Measurements from ENCODE around the gene MYCT1.
"Not testable (repeated sequence)": the region's sequence is repeated elsewhere in the genome, so short reads cannot be mapped to it uniquely, and the experiment has no call there.

The MYCT1 gene, protein sequence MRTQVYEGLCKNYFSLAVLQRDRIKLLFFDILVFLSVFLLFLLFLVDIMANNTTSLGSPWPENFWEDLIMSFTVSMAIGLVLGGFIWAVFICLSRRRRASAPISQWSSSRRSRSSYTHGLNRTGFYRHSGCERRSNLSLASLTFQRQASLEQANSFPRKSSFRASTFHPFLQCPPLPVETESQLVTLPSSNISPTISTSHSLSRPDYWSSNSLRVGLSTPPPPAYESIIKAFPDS

GRCh38 chr6:152697634-152698033 is at the start of gene MYCT1:
MYCT1 (plus strand) TSS chr6:152697897; CDS start chr6:152697903, 6 bp downstream.
- DNase-seq, result no peak

DNA sequence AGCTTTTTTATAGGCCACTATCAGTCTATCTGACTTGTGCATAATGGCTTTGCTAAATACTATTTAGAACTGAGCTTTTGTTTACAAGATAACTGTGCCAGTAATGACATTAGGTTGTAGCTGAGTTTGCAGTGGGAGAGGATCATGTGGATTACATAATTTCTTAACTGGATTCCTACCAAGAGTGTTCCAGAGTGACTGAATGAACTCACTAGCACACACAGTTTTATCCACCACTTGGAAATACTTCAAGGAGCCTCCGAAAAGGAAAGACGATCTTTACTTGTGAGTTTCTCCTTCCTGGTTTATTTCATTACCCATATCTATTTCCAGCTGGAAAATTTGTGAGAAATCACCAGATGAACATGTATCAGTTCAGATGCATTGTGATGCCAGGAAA is 49.6 kb upstream of the MYCT1 start:
- no peak for DNase-seq

DNA sequence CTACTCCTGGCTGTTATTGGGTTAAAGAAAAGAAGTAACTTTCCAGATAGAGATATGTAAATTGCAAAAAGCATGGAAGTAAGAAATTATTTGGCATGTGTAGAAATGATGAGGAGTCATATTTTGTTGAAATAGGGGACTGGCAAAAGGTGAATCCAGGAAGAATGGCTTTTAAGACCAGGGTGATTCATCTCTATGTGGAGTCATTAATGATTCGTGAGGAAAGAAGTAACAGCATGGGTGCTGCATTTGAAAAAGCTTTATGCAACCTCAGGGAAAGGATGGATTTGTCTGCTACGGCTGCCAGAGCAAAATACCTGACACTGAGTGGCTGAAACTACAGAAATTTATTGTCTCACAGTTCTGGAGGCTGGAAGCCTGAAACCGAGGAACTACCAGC is 45.7 kb upstream of the MYCT1 start:
- no peak for DNase-seq

- DNase-seq, result no peak
Observed at GRCh38 chr6:152661776-152662175, 35.9 kb upstream of the MYCT1 start.

DNA sequence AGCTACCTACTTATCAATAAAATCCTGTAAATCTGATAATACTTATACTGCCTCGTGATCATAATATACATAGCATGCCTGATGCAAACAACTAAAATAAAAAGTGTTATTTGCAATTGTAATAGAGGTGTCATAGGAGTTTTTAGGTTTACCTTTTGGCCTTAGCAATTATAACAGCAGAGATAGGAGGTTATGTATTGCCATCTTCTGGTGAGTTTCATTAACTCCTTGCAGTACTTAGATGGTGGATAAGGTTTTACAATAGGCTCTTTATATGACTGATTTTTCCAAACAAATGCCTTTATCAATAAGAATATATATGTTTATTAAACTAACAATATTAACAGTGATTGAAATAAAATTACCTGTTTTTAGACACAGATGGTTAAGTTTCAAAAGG is 27.8 kb upstream of the MYCT1 start:
- no peak for DNase-seq

DNA sequence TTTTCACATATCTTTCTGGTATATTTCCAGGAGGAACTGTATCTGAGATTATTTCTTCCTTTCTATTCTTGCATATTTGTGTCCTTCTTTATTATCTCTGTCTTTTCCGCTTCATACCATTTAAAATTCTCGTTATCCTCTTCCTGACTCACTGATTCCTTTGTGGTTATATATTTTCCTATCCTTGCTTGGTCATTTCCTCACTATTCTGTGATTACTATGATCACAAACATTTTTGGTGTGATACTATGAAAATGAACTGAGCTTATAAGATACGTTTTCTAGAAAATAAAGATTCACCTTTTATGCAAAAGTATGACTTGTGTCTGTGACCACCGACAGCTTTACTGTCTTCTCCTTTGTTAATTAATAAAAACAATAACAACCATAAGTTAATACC is 26.5 kb upstream of the MYCT1 start:
- DNase-seq, result no peak

- DNase-seq, result no peak
Observed at GRCh38 chr6:152673236-152673635, 24.5 kb upstream of the MYCT1 start.

DNA sequence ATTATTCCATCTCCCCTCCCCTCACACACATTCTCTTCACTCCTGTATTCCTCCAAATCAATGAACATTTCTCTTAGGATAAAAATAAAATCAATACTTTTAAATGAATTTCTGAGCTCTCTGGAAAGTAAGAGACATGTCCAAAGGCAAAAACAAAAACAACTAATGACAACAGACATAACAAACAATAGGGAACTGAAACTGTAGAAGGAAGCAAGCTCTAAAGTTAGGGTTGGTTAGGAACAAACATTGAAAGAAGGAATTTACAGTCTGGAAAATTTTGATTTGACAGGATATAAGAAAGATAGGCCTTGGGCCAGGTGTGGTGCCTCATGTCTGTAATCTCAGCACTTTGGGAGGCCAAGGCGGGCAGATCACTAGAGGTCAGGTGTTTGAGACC is 17.5 kb upstream of the MYCT1 start:
- no peak for DNase-seq

DNA sequence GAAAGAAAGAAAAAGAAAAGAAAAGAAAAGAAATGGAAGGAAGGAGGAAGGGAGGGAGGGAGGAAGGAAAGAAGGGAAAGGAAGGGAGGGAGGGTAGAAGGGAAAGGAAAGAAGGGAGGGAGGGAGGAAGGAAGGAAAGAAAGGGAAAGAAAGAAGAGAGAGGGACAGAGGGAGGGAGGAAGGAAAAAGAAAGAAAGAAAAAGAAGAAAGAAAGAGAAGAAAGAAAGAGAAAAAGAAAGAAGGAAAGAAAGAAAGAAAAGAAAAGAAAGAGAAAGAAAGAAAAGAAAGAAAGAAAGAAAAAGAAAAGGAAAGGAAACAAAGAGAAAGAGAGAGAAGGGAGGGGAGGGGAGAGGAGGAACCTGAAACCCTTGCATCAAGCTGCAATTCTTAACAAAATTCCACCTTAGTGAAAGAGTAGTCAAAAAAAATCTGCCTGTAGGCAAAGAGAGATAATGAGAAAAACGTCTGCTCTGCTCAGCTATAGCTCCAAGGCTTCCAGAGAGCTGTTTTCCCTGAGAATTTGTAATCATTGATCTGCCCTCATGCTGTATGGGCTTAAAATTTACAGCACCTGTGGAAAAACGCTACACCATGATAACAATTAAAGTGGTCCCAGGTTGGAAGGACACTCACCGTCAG is 16.7 kb upstream of the MYCT1 start:
- DNase-seq, result no peak

DNA sequence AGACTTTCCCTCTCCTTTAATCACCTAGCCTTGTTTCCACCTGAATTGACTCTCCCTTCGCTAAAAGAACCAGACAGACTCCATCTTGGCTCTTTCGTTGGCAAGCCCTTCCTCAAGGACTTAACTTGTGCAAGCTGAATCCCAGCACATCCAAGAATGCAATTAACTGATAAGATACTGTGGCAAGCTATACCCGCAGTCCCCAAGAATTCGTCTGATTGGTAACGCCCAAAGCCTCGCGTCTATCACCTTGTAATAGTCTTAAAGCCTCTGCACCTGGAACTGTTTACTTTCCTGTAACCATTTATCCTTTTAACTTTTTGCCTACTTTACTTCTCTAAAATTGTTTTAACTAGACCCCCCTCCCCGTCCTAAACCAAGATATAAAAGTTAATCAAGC is 15.6 kb upstream of the MYCT1 start:
- DNase-seq, result no peak

GRCh38 chr6:152682935-152683334 is 14.8 kb upstream of the MYCT1 start:
- DNase-seq, result not testable (repeated sequence)

DNA sequence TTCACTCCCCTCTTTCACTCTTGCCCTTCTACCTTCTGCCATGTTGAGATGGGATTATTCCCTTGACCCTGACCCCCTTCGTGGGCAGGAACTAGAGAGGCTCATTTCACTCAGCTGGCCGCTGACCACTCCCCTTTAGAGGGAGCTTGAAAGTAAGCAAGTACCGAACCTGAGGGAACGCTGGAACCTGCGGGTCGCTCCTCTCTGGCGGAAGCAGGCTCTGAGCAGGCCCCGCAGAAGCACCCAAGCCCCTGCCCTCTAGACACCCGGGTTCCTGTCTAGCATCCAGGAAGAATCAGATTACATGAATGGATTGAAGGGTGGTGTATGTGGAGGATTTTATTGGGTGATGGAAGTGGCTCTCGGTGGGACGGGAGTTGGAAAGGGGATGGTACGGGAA is 11.9 kb upstream of the MYCT1 start:
- no peak for DNase-seq

GRCh38 chr6:152695372-152696045 is 2.2 kb upstream of the MYCT1 start:
- no peak for DNase-seq

DNA sequence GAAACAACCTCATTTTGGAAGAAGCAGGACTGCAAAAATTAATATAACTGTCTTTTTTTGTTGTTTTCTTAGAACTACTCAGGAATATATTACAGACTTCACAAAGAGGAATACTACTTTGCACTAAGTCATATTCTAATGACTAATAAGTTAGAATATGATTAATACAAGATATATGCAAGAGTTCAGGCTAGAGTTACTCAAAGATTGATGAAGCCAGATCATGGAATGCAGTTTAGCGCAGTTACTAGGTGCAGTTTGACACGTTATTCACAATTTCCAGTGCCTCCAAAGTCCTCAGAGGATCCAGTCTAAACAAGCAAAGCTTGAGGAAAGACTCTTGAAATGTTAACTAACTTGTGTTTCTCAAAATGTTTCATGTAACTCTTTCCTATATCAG is 1.2 kb upstream of the MYCT1 start:
- no peak for DNase-seq

- no peak for DNase-seq
Observed at GRCh38 chr6:152698692-152699091, 995 bp downstream of the MYCT1 start.

DNA sequence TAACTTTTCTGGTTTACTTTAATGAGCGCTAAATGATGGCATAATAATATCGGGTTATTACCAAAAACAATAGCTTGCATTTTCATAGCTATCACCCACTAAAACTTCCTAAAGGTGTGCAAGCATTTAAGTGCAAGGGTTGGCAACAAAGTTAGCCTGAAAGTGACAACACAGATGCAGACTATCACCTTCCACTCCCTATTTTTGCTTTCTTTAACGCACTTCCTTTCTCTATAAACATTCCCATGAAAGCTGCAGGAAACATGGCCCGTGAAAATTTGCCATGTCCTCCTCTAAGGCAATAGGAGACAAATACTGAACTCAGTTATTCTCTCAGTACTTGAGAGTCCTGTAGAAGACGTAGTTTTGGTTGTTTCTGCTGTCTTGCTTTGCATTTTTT is 2.7 kb downstream of the MYCT1 start:
- no peak for DNase-seq

GRCh38 chr6:152701081-152701862 is 3.6 kb downstream of the MYCT1 start:
- no peak for DNase-seq

DNA sequence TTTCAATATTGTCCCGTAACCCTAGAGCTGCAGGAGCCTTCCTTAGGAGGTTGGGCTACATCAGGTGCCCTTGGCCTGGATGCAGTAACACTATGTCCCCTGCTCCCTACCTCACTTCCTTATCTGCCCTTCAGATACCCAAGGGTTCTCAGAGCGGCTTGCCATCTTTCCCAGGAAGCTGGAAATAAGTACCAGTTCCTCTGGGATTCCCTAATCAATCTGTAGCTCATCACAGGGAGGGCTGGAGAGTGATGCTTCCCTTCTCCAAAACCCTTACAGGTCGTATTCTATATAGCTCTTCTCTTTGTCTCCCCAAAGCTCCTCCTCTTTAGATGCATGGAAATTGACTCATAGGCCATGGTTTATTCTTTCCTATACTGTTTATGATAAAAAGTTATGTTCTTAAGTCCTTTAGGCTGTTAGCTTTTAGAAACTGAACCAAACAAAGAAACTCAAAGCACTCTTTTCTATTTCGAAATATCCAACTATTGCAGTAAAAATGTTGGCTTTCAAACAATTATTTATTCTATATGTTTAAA is 4.2 kb downstream of the MYCT1 start:
- DNase-seq, result no peak

DNA sequence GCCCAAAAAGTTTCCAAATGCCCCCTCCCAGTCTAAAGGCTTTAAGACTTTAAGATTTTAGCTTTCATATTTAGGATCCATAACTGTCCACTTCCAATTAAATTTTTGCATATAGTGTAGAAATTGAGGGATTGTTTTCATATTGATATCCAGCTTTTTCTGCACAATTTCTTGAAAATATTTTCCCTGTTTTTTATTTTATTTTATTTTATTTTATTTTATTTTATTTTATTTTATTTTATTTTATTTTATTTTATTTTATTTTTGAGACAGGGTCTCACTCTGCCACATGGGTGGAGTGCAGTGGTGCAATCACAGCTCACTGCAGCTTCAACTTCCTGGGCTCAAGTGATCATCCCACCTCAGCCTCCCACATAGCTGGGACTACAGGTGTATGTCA is 6.1 kb downstream of the MYCT1 start:
- DNase-seq, result not testable (repeated sequence)

GRCh38 chr6:152705327-152705726 is 7.6 kb downstream of the MYCT1 start:
- no peak for DNase-seq

- no peak for DNase-seq
Observed at GRCh38 chr6:152716322-152716721, 18.6 kb downstream of the MYCT1 start.

DNA sequence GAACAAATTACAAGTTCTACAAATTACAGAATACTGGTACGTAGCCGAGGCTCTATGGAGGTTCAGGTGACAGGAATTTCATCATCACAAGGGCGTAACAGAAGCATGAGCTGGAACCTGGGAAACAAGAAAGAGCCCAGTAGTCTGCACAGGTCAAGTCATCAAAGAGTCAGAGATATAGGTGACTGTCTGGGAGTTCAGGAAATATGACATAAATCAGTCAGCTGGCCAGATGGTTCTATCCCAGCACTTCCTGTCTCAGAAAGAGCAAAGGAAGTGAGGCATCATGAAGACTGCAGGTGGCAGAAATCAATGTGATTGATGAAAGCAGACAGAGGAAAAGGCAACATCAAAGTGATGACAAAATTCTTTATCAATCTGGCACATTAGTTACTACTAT is 23.3 kb downstream of the MYCT1 start:
- no peak for DNase-seq

- no peak for DNase-seq
Observed at GRCh38 chr6:152721956-152722355, 24.3 kb downstream of the MYCT1 start.

All from right forelimb (tissue), 1 donor.